GM12878 (cell line): ENCODE results near the gene NADSYN1. TPM values are rescaled to one million over a fixed set of nuclear protein-coding genes. Genes with fewer than 3 reads are reported as not detected.

Experiments used
- ATAC-seq: fragments of 200-7000 bp; cut with Tn5 transposase; 3 replicates; pipeline ENCODE4 v1.9.1; 2020; ENCODE audit warnings: mild to moderate bottlenecking, moderate library complexity
- BruUV-seq: library from RNA; stranded (reverse); fragments of 400-500 nt; replicated peaks from 2 replicates; lab custom pipeline; 2021; lab: Mats Ljungman, UMichigan
- CTCF ChIA-PET: fragments of 300-600 bp; sonication (Branson Sonifier 250); formaldehyde crosslinking; extraction: SDS; loops from one replicate; lab custom pipeline; 2021; ENCODE audit warnings: inconsistent platforms; lab: Yijun Ruan, JAX
- POLR2A ChIA-PET: fragments of 350-600 bp; formaldehyde crosslinking; extraction: SDS; loops from one replicate; lab custom pipeline; 2021; ENCODE audit warnings: inconsistent platforms; lab: Charles Lee
- RAD21 ChIA-PET: fragments of 300-600 bp; sonication (Branson Sonifier 250); formaldehyde crosslinking; loops from one replicate; lab custom pipeline; 2023; ENCODE audit warnings: antibody characterized with exemption; ENCODE audit not compliant: unreplicated experiment; lab: Charles Lee
- SMC1A ChIA-PET: fragments of 300-600 bp; sonication (Branson Sonifier 250); formaldehyde crosslinking; loops from one replicate; lab custom pipeline; 2023; ENCODE audit not compliant: unreplicated experiment, uncharacterized antibody; lab: Charles Lee
- DNase-seq: peaks from one replicate; pipeline ENCODE4 v3.0.0-alpha.2; 2011; ENCODE audit warnings: low read depth, low spot score
- FAIRE-seq: peaks from 3 replicates; lab custom pipeline; 2011; peaks lifted over from hg19 to GRCh38; lab: Jason Lieb, UNC
- H2AFZ ChIP-seq: 2 replicates; pipeline ENCODE4 v1.6.0; 2011; ENCODE audit warnings: low read depth, low read length, control low read depth; ENCODE audit not compliant: control insufficient read depth
- H3K27ac ChIP-seq: 2 replicates; pipeline ENCODE4 v1.5.1; 2011; ENCODE audit warnings: control low read depth; ENCODE audit not compliant: control insufficient read depth, insufficient read depth
- H3K27me3 ChIP-seq, 2 experiments: replicated peaks in 1 of 2; 2 replicates each; pipeline versions ENCODE4 v1.6.0 to v1.6.1; 2011; ENCODE audit warnings: low read length in 1 of 2; ENCODE audit not compliant: control insufficient read depth in 2 of 2, insufficient read depth in 2 of 2
- H3K36me3 ChIP-seq, 2 experiments: 2 replicates each; pipeline ENCODE4 v1.5.1; 2011; ENCODE audit warnings: low read length in 1 of 2; ENCODE audit not compliant: control insufficient read depth in 2 of 2, insufficient read depth in 2 of 2
- H3K4me1 ChIP-seq: 2 replicates; pipeline ENCODE4 v1.6.1; 2011; ENCODE audit warnings: mild to moderate bottlenecking, low read length, moderate library complexity, mixed read lengths; ENCODE audit not compliant: control insufficient read depth, insufficient read depth
- H3K4me2 ChIP-seq: 2 replicates; pipeline ENCODE4 v1.6.0; 2011; ENCODE audit warnings: control low read depth; ENCODE audit not compliant: control insufficient read depth, insufficient read depth
- H3K4me3 ChIP-seq: fragments of 200-600 bp; sonication (generic); 2 replicates; pipeline ENCODE4 v1.5.1; 2016
- H3K79me2 ChIP-seq: 2 replicates; pipeline ENCODE4 v1.6.0; 2011; ENCODE audit warnings: low read length; ENCODE audit not compliant: control insufficient read depth, insufficient read depth
- H3K9ac ChIP-seq: 2 replicates; pipeline ENCODE4 v1.8.0; 2011; ENCODE audit warnings: low read length, control low read depth, mixed read lengths; ENCODE audit not compliant: control insufficient read depth, insufficient read depth
- H3K9me3 ChIP-seq: replicated peaks from 3 replicates; pipeline ENCODE4 v1.5.1; 2011; ENCODE audit warnings: mild to moderate bottlenecking, low read length; ENCODE audit not compliant: control insufficient read depth, insufficient read depth
- H4K20me1 ChIP-seq: 2 replicates; pipeline ENCODE4 v1.6.0; 2011; ENCODE audit not compliant: control insufficient read depth, insufficient read depth
- BACH1 ChIP-seq: fragments of 450-650 bp; IDR thresholded peaks from 2 replicates; pipeline ENCODE4 v1.6.1; 2017; ENCODE audit warnings: mild to moderate bottlenecking, borderline replicate concordance
- CBX5 ChIP-seq: sonication (generic); IDR thresholded peaks from 2 replicates; pipeline ENCODE4 v1.6.1; 2016; ENCODE audit warnings: low read depth, moderate library complexity, mild to moderate bottlenecking, inconsistent platforms
- ESRRA ChIP-seq: IDR thresholded peaks from 2 replicates; pipeline ENCODE4 v1.6.1; 2012; ENCODE audit warnings: mild to moderate bottlenecking, low read length, improper control_type of control experiment
- NR2C1 ChIP-seq: fragments of 450-650 bp; IDR thresholded peaks from 2 replicates; pipeline ENCODE4 v1.6.1; 2017; ENCODE audit warnings: antibody characterized with exemption, mild to moderate bottlenecking, moderate library complexity
- RELA ChIP-seq: fragments of 450-650 bp; IDR thresholded peaks from 2 replicates; pipeline ENCODE4 v1.8.0; 2014; ENCODE audit warnings: borderline replicate concordance; ENCODE audit not compliant: partially characterized antibody
- RUNX3 ChIP-seq: IDR thresholded peaks from 2 replicates; pipeline ENCODE4 v1.6.1; 2012; ENCODE audit warnings: low read length, inconsistent platforms
- SMAD5 ChIP-seq: IDR thresholded peaks from 2 replicates; pipeline ENCODE4 v1.6.1; 2016; ENCODE audit warnings: antibody characterized with exemption, low read depth
- STAT1 ChIP-seq: fragments of 450-650 bp; conservative IDR thresholded peaks from 2 replicates; pipeline ENCODE4 v1.6.1; 2014; ENCODE audit warnings: antibody characterized with exemption, mild to moderate bottlenecking
- TCF3 ChIP-seq: IDR thresholded peaks from 2 replicates; pipeline ENCODE4 v1.6.1; 2012; ENCODE audit warnings: low read depth, mild to moderate bottlenecking, low read length, borderline replicate concordance; ENCODE audit not compliant: insufficient read depth
- ZNF24 ChIP-seq: fragments of 450-650 bp; IDR thresholded peaks from 2 replicates; pipeline ENCODE4 v1.6.1; 2017; ENCODE audit warnings: antibody characterized with exemption, mild to moderate bottlenecking
- ZNF687 ChIP-seq: fragments of 450-650 bp; IDR thresholded peaks from 2 replicates; pipeline ENCODE4 v1.6.1; 2017; ENCODE audit warnings: mild to moderate bottlenecking, moderate library complexity
- WGBS: methylation state at CpG from one replicate; pipeline ENCODE4 v1.1.6; 2016; ENCODE audit warnings: low lambda C conversion rate; ENCODE audit not compliant: insufficient replicate concordance, insufficient coverage; ENCODE audit errors: missing lambda C conversion rate; 5-methylcytosine and 5-hydroxymethylcytosine counted together
- in situ Hi-C: fragments of 300-500 bp; cut with MboI; formaldehyde crosslinking; loops from 9 replicates; pipeline ENCODE4 v1.14.3; 2018; ENCODE audit warnings: mixed read lengths
- intact Hi-C: fragments of 100-400 bp; cut with micrococcal nuclease; formaldehyde crosslinking; loops from one replicate; pipeline ENCODE4 v1.14.2; 2022; ENCODE audit not compliant: unreplicated experiment
- polyA plus RNA-seq, 11 experiments: library from polyadenylated mRNA; depleted of rRNA in 4 of 11; unstranded in 6 of 11; stranded (reverse) in 5 of 11; fragments of >200 nt; fragmentation: Nextera tagmentation in 4 of 11; fragmentation: Illumina TruSeq in 1 of 11; extraction: Ambion mirVana in 4 of 11; extraction: Trizol in 1 of 11; gene quantifications; 1 replicate in 1 of 11; 2 replicates in 10 of 11; pipeline versions ENCODE4 v1.2.1 to v1.2.3, GENCODE V29; 2011 to 2016; ENCODE audit warnings: inconsistent platforms in 2 of 11, missing spikeins in 2 of 11, low read depth in 1 of 11
- total RNA-seq, 4 experiments: library from RNA; depleted of rRNA in 3 of 4; stranded (reverse); fragments of >200 nt in 3 of 4; fragmentation: Illumina TruSeq in 1 of 4; extraction: Trizol in 1 of 4; gene quantifications; 2 replicates each; pipeline versions ENCODE4 v1.2.1 to v1.2.3, GENCODE V29; 2013 to 2021
- TF ChIP-seq, protein P1 (sequence below): IDR thresholded peaks from 2 replicates; pipeline ENCODE4 v1.6.1; 2011; ENCODE audit warnings: mild to moderate bottlenecking, low read depth, low read length, moderate library complexity; ENCODE audit not compliant: insufficient replicate concordance
- TF ChIP-seq, protein P2 (sequence below): fragments of 450-650 bp; formaldehyde crosslinking; IDR thresholded peaks from 2 replicates; pipeline ENCODE4 v1.5.0; 2022; ENCODE audit warnings: mild to moderate bottlenecking, missing genetic modification characterization

The NADSYN1 gene
- total and polyA plus RNA-seq, 10 of the 15 experiments (the other 5 are each of a cell fraction or from before 2014, with no cell fraction given): 12.2 to 90.2 (median 69.5) TPM

GRCh38 chr11:71431271-71431670, 21.7 kb upstream of the NADSYN1 start:
- no peak overlapping the region for H3K4me2 ChIP-seq
- ATAC-seq (no peak), DNase-seq (no peak), FAIRE-seq (no peak)
- SMC1A ChIA-PET: no interaction called here
- no peak overlapping the region for H3K4me3 ChIP-seq
- H3K9me3 ChIP-seq: peaks cover 2% of the 10 kb centered on the region; the same call in 1 of the 3 replicates
- H3K4me1 ChIP-seq: peaks cover 4% of the 10 kb centered on the region
- H4K20me1 ChIP-seq: no peaks in the 10 kb centered on the region
- RAD21 ChIA-PET: no interaction called here
- no peak overlapping the region for H3K9ac ChIP-seq
- no peaks in the 10 kb centered on the region for H3K79me2 ChIP-seq
- peaks cover 0 to 2% of the 10 kb centered on the region in 2 experiments; a peak in 3 of 4 replicates for H3K36me3 ChIP-seq
- POLR2A ChIA-PET: no interaction called here
- H3K27ac ChIP-seq: no peak overlapping the region
- H3K27me3 ChIP-seq: no peaks in the 10 kb centered on the region
- 41% methylated on average over 7 of the region's 7 CpGs for WGBS
- no TSS peak for BruUV-seq
- intact Hi-C loops: no loop called here
- in situ Hi-C loops: no loop called here
- CTCF ChIA-PET: no interaction called here
- no peak overlapping the region for H2AFZ ChIP-seq
- TF ChIP-seq SMAD5 (no peak), STAT1 (no peak), ESRRA (no peak), CBX5 (no peak), BACH1 (no peak), ZNF24 (no peak), RUNX3 (no peak), TCF3 (no peak), RELA (no peak), ZNF687 (no peak), NR2C1 (no peak)
- TF ChIP-seq, protein P1, sequence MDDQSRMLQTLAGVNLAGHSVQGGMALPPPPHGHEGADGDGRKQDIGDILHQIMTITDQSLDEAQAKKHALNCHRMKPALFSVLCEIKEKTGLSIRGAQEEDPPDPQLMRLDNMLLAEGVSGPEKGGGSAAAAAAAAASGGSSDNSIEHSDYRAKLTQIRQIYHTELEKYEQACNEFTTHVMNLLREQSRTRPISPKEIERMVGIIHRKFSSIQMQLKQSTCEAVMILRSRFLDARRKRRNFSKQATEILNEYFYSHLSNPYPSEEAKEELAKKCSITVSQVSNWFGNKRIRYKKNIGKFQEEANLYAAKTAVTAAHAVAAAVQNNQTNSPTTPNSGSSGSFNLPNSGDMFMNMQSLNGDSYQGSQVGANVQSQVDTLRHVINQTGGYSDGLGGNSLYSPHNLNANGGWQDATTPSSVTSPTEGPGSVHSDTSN: no peak
- TF ChIP-seq, protein P2, sequence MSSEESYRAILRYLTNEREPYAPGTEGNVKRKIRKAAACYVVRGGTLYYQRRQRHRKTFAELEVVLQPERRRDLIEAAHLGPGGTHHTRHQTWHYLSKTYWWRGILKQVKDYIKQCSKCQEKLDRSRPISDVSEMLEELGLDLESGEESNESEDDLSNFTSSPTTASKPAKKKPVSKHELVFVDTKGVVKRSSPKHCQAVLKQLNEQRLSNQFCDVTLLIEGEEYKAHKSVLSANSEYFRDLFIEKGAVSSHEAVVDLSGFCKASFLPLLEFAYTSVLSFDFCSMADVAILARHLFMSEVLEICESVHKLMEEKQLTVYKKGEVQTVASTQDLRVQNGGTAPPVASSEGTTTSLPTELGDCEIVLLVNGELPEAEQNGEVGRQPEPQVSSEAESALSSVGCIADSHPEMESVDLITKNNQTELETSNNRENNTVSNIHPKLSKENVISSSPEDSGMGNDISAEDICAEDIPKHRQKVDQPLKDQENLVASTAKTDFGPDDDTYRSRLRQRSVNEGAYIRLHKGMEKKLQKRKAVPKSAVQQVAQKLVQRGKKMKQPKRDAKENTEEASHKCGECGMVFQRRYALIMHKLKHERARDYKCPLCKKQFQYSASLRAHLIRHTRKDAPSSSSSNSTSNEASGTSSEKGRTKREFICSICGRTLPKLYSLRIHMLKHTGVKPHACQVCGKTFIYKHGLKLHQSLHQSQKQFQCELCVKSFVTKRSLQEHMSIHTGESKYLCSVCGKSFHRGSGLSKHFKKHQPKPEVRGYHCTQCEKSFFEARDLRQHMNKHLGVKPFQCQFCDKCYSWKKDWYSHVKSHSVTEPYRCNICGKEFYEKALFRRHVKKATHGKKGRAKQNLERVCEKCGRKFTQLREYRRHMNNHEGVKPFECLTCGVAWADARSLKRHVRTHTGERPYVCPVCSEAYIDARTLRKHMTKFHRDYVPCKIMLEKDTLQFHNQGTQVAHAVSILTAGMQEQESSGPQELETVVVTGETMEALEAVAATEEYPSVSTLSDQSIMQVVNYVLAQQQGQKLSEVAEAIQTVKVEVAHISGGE: no peak
